HK-2 (cell line): ENCODE measurements around the gene TMED1.

Experiments
- DNase-seq: peaks from one replicate; pipeline ENCODE4 v3.0.0-alpha.2; 2018; ENCODE audit not compliant: unreplicated experiment

The TMED1 gene

GRCh38 chr19:10831987-10832938, 3.7 kb downstream of the TMED1 start:
- DNase-seq, result no peak

DNA sequence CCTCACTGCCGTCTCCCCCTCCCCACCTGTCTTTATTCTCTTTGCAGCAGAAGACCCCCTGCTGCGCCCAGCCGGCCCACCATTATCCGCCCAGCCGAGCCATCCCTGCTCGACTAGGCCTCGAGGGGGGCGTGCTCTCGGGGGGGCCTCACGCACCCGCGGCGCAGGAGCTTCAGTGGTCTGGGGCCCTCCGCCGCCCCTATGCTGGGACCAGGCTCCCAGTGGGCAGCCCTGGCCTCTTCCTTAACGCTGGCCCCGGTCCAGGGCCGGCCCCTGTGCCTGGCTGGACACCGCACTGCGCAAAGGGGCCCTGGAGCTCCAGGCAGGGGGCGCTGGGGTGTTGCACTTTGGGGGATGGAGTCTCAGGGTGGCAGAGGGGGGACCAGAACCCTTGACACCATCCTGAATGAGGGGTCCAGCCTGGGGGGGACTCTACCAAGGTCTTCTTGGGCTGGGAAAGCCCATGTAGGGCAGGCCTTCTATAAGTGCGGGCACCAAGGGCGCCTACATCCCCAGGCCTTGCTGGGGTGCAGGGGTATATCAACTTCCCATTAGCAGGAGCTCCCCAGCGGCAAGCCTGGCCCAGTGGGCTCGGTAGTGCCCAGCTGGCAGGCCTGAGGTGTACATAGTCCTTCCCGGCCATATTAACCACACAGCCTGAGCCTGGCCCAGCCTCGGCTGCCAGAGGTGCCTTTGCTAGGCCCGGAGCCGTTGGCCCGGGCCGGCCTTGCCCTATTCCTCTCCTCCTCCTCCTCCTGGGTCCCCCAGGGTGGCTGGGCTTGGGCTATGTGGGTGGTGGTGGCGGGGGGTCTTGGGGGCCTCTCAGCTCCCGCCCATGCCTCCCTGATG, 4.9 kb downstream of the TMED1 start:
- DNase-seq, result no peak

- no peak for DNase-seq
Observed at GRCh38 chr19:10830370-10830769, 5.6 kb downstream of the TMED1 start.

- DNase-seq, result no peak
Observed at GRCh38 chr19:10829967-10830366, 6.0 kb downstream of the TMED1 start.

- no peak for DNase-seq
Observed at GRCh38 chr19:10828981-10829821, 6.8 kb downstream of the TMED1 start.

GRCh38 chr19:10826846-10827245, 9.2 kb downstream of the TMED1 start:
- no peak for DNase-seq

GRCh38 chr19:10826231-10826630, 9.8 kb downstream of the TMED1 start:
- no peak for DNase-seq

GRCh38 chr19:10823690-10824089, 12.3 kb downstream of the TMED1 start:
- DNase-seq, result no peak

- no peak for DNase-seq
Observed at GRCh38 chr19:10820173-10820572, 15.8 kb downstream of the TMED1 start.

DNA sequence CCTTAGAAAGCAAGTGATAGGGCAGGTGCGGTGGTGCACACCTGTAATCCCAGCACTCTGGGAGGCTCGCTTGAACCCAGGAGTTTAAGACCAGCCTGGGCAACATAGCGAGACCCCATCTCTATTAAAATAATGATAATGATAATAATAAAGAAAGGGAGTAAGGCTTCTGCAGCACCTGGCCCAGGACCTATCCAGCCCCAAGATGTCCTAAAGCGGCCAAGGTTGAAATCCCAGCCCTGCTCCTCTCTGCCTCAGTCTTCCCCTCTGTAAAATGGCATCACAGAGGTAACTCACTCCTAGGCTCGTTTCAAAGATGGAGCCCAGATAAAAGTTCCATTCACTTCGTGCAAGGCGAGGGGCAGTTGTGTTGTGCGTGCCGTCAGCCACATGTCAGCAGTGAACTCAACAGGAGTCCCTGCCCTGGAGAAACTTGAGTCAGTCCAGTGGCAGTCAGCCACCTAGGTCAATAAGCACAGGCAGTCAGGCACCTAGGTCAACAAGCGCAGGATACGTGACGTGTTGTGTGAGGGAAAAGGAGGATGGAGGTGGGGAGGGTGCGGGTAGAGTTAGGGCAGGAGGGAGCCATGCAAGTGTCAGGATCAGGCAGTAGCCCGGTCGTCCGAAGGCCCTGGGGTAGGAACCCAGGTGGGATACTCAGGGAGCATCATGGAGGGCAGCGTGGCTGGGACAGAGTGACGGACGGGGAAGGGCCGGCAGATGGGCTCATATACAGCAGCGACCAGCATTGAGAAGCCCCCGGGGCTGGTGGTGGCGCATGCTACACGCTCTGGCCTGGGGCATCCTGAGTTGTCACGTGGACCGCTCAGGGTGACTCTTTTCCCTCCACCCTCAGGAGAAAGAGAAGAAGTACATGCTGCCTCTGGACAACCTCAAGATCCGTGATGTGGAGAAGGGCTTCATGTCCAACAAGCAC, 16.6 kb downstream of the TMED1 start:
- no peak for DNase-seq

DNA sequence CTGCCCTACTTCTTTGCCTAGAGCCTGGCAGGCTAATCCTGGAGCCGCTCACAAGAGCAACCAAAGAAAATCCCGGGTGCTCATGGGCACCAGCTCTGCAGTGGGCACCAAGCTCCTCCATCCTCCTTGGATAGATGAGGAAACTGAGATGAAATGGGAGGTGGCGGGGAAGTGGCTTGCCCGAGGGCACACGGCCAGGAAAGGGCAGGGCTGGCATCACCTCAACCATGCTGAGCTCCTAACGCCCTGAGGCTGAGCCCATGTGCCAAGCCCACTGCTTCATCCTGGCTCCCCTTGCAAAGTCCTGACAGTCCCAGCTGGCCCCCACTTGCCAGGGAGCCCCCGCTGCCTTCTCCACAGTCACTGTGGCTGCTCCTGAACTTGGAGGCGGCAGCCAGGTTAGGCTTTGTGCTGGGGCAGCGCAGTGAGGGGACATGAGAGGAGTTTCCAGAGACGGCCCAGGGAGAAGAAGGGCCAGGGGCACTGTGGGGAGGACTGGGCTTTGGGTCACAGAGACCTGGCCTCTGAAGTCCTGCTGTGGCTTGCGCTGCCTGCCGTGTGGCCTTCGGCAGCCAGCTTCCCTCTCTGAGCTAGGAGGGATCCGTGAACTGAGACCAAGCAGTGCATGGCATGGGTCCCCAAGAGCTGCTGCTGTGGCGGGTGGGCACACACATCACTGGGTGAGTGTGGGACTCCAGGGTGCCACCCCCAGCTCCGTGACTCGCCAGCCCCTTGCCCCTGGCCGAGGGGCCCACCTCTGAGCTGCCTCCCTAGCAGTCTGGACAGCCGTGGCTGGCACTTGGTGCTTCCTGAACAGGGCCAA, 17.5 kb downstream of the TMED1 start:
- DNase-seq, result no peak

GRCh38 chr19:10817291-10818038, 18.5 kb downstream of the TMED1 start:
- DNase-seq, result no peak

- DNase-seq, result no peak
Observed at GRCh38 chr19:10816691-10817090, 19.3 kb downstream of the TMED1 start.

- no peak for DNase-seq
Observed at GRCh38 chr19:10815969-10816644, 19.9 kb downstream of the TMED1 start.

GRCh38 chr19:10815007-10815536, 20.9 kb downstream of the TMED1 start:
- no peak for DNase-seq

- DNase-seq, result peak; percentile 77
Observed at GRCh38 chr19:10812902-10813404, 23.1 kb downstream of the TMED1 start.

GRCh38 chr19:10812196-10812595, 23.8 kb downstream of the TMED1 start:
- no peak for DNase-seq
